ENCODE measurements around the gene AACS.

GRCh38 chr12:125025606-125026235 is 39.5 kb upstream of the AACS start:
- TF ChIP-seq CTCF (IDR thresholded peaks at IDR 0.05) (no peak), POLR2A (IDR thresholded peaks at IDR 0.05) (no peak)
